Measurements from ENCODE around the gene ACTL6B. TPM values are rescaled to one million over a fixed set of nuclear protein-coding genes. Genes with fewer than 3 reads are reported as not detected.
A peak's percentile ranks its signal among the peaks of the same experiment; 100 is the strongest.

ACTL6B gene
- total and polyA plus RNA-seq, 9 of the 15 experiments (the other 6 are each of a cell fraction or from before 2014, with no cell fraction given): not detected

GRCh38 chr7:100640517-100641440 lies 15.5 kb downstream of the ACTL6B start (continued):
- TF ChIP-seq, protein P1, sequence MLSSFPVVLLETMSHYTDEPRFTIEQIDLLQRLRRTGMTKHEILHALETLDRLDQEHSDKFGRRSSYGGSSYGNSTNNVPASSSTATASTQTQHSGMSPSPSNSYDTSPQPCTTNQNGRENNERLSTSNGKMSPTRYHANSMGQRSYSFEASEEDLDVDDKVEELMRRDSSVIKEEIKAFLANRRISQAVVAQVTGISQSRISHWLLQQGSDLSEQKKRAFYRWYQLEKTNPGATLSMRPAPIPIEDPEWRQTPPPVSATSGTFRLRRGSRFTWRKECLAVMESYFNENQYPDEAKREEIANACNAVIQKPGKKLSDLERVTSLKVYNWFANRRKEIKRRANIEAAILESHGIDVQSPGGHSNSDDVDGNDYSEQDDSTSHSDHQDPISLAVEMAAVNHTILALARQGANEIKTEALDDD (IDR thresholded peaks at IDR 0.05): no peak
- TF ChIP-seq TBP (optimal IDR thresholded peaks at IDR 0.05; ENCODE audit: low read depth, low read length) (peak; percentile 26), FOXJ3 (CRISPR knock-in tag; IDR thresholded peaks at IDR 0.05) (no peak), RFX1 (IDR thresholded peaks at IDR 0.05) (no peak), CBX2 (IDR thresholded peaks at IDR 0.05; ENCODE audit: insufficient read depth, low read length, poor library complexity, severe bottlenecking) (no peak), TAF15 (IDR thresholded peaks at IDR 0.05; ENCODE audit: low read depth, low read length) (no peak), ETV5 (CRISPR knock-in tag; IDR thresholded peaks at IDR 0.05; ENCODE audit: low read depth) (peak; percentile 65; the same call in 1 of the 2 replicates), NR2C2 (CRISPR knock-in tag; IDR thresholded peaks at IDR 0.05) (0 out of 2 replicates have a peak, but pooled peaks have one; percentile 28), NR2C2 (tag; IDR thresholded peaks at IDR 0.05) (peak; percentile 34; the same call in 1 of the 2 replicates), HNRNPL (IDR thresholded peaks at IDR 0.05; ENCODE audit: low read depth, low read length) (no peak; the same call in 1 of the 2 replicates), POU5F1 (IDR thresholded peaks at IDR 0.05; ENCODE audit: borderline replicate concordance, low read depth, low read length, partially characterized antibody) (no peak), ZBTB9 (CRISPR knock-in tag; IDR thresholded peaks at IDR 0.05) (0 out of 2 replicates have a peak, but pooled peaks have one; percentile 35)
- TF ChIP-seq, protein P2, sequence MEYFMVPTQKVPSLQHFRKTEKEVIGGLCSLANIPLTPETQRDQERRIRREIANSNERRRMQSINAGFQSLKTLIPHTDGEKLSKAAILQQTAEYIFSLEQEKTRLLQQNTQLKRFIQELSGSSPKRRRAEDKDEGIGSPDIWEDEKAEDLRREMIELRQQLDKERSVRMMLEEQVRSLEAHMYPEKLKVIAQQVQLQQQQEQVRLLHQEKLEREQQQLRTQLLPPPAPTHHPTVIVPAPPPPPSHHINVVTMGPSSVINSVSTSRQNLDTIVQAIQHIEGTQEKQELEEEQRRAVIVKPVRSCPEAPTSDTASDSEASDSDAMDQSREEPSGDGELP (CRISPR knock-in tag; IDR thresholded peaks at IDR 0.05; ENCODE audit: borderline replicate concordance): 0 out of 2 replicates have a peak, but pooled peaks have one; percentile 34
- TF ChIP-seq, protein P3, sequence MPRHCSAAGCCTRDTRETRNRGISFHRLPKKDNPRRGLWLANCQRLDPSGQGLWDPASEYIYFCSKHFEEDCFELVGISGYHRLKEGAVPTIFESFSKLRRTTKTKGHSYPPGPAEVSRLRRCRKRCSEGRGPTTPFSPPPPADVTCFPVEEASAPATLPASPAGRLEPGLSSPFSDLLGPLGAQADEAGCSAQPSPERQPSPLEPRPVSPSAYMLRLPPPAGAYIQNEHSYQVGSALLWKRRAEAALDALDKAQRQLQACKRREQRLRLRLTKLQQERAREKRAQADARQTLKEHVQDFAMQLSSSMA (CRISPR knock-in tag; IDR thresholded peaks at IDR 0.05): no peak
- TF ChIP-seq, protein P4, sequence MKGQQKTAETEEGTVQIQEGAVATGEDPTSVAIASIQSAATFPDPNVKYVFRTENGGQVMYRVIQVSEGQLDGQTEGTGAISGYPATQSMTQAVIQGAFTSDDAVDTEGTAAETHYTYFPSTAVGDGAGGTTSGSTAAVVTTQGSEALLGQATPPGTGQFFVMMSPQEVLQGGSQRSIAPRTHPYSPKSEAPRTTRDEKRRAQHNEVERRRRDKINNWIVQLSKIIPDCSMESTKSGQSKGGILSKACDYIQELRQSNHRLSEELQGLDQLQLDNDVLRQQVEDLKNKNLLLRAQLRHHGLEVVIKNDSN (CRISPR knock-in tag; IDR thresholded peaks at IDR 0.05): no peak
- TF ChIP-seq, protein P5, sequence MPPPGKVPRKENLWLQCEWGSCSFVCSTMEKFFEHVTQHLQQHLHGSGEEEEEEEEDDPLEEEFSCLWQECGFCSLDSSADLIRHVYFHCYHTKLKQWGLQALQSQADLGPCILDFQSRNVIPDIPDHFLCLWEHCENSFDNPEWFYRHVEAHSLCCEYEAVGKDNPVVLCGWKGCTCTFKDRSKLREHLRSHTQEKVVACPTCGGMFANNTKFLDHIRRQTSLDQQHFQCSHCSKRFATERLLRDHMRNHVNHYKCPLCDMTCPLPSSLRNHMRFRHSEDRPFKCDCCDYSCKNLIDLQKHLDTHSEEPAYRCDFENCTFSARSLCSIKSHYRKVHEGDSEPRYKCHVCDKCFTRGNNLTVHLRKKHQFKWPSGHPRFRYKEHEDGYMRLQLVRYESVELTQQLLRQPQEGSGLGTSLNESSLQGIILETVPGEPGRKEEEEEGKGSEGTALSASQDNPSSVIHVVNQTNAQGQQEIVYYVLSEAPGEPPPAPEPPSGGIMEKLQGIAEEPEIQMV (tag; conservative IDR thresholded peaks at IDR 0.05; ENCODE audit: low read depth): no peak

Measured in K562 (cell line).